RWPE1 (cell line): Measurements from ENCODE around the gene SKI.
A peak's percentile ranks its signal among the peaks of the same experiment; 100 is the strongest.

ENCODE experiments used
- CTCF ChIA-PET: fragments of 350-600 bp; sonication (Branson Sonifier 250); formaldehyde crosslinking; extraction: SDS; loops from one replicate; lab custom pipeline; 2021; lab: Yijun Ruan, JAX
- POLR2A ChIA-PET: fragments of 400-600 bp; formaldehyde crosslinking; extraction: SDS; loops from one replicate; lab custom pipeline; 2020; ENCODE audit warnings: antibody characterized with exemption; ENCODE audit not compliant: low non-redundant PET; lab: Yijun Ruan, JAX
- DNase-seq: peaks from one replicate; pipeline ENCODE4 v3.0.0; 2012; ENCODE audit warnings: low spot score
- H3K27ac ChIP-seq: fragments of 450-650 bp; 2 replicates; pipeline ENCODE4 v1.5.1; 2017
- CTCF ChIP-seq: fragments of 450-650 bp; conservative IDR thresholded peaks from 2 replicates; pipeline ENCODE4 v1.5.1; 2017; ENCODE audit warnings: low read depth, mild to moderate bottlenecking

SKI gene

GRCh38 chr1:2304921-2305681 lies 77.0 kb downstream of the SKI start:
- peak overlapping the region; percentile 67 for H3K27ac ChIP-seq
- ChIA-PET POLR2A (no interaction called here), CTCF (interaction anchor here (0.6 to 1.0 kb wide), 3 partner anchors 8 to 131 kb away, joined by 3 to 4 read pairs (median 3); partner anchors contain the start of gene FAAP20)
- no peak for DNase-seq
- TF ChIP-seq CTCF, result no peak

GRCh38 chr1:2306151-2306978 lies 78.2 kb downstream of the SKI start:
- no peak for DNase-seq
- H3K27ac ChIP-seq, result peak overlapping the region; percentile 36
- CTCF ChIA-PET, result no interaction called here
- TF ChIP-seq CTCF, result no peak
- POLR2A ChIA-PET, result no interaction called here

- no peak for TF ChIP-seq CTCF
- no peak for DNase-seq
- POLR2A ChIA-PET, result no interaction called here
- CTCF ChIA-PET, result no interaction called here
- H3K27ac ChIP-seq, result peak overlapping the region; percentile 36
Measured at GRCh38 chr1:2307064-2307605, 79.0 kb downstream of the SKI start.

- no peak for TF ChIP-seq CTCF
- ChIA-PET POLR2A (no interaction called here), CTCF (no interaction called here)
- no peak for DNase-seq
- H3K27ac ChIP-seq, result peak overlapping the region; percentile 53; the same call in 1 of the 2 replicates
Measured at GRCh38 chr1:2307972-2308371, 79.9 kb downstream of the SKI start.

- TF ChIP-seq CTCF, result no peak
- DNase-seq, result no peak
- ChIA-PET POLR2A (no interaction called here), CTCF (interaction anchor here (0.6 kb wide), 1 partner anchor 34 kb away, joined by 4 read pairs; no protein-coding TSS in a partner anchor)
- H3K27ac ChIP-seq, result peak overlapping the region; percentile 53
Measured at GRCh38 chr1:2308844-2309243, 80.7 kb downstream of the SKI start.
